A673 (cell line): ENCODE results near the gene TCF12. TPM values are rescaled to one million over a fixed set of nuclear protein-coding genes. Genes with fewer than 3 reads are reported as not detected.

ENCODE experiments used
- BruUV-seq: library from RNA; stranded (reverse); fragments of 400-500 nt; replicated peaks from 2 replicates; lab custom pipeline; 2021; lab: Mats Ljungman, UMichigan
- CTCF ChIA-PET: fragments of 300-600 bp; sonication (Branson Sonifier 250); formaldehyde crosslinking; loops from one replicate; lab custom pipeline; 2022; ENCODE audit warnings: antibody characterized with exemption; lab: Charles Lee
- POLR2A ChIA-PET: fragments of 300-600 bp; sonication (Branson Sonifier 250); formaldehyde crosslinking; loops from one replicate; lab custom pipeline; 2022; ENCODE audit warnings: antibody characterized with exemption; ENCODE audit not compliant: low non-redundant PET; lab: Charles Lee
- DNase-seq: peaks from one replicate; pipeline ENCODE4 v3.0.0-alpha.2; 2015; ENCODE audit warnings: low spot score
- H3K27ac ChIP-seq: fragments of 200-600 bp; sonication (generic); 2 replicates; pipeline ENCODE4 v1.5.1; 2016; ENCODE audit warnings: mixed run types, low read depth, mild to moderate bottlenecking, mixed read lengths, antibody characterized with exemption, low read length; ENCODE audit not compliant: poor library complexity, severe bottlenecking
- H3K27me3 ChIP-seq: fragments of 200-600 bp; sonication (generic); replicated peaks from 2 replicates; pipeline ENCODE4 v1.6.1; 2017; ENCODE audit warnings: mixed run types, low read depth, mild to moderate bottlenecking, mixed read lengths, antibody characterized with exemption, low read length; ENCODE audit not compliant: insufficient read depth, poor library complexity
- H3K36me3 ChIP-seq: fragments of 200-600 bp; sonication (generic); 2 replicates; pipeline ENCODE4 v1.6.1; 2016; ENCODE audit warnings: mixed run types, mild to moderate bottlenecking, mixed read lengths, antibody characterized with exemption, low read length; ENCODE audit not compliant: insufficient read depth, poor library complexity, severe bottlenecking
- H3K4me1 ChIP-seq: fragments of 200-600 bp; sonication (generic); 2 replicates; pipeline ENCODE4 v1.6.1; 2017; ENCODE audit warnings: mixed run types, mild to moderate bottlenecking, mixed read lengths, antibody characterized with exemption, low read length; ENCODE audit not compliant: insufficient read depth, poor library complexity, severe bottlenecking
- H3K4me3 ChIP-seq: fragments of 200-600 bp; sonication (generic); 2 replicates; pipeline ENCODE4 v1.5.1; 2016; ENCODE audit warnings: low read depth, mixed run types, mild to moderate bottlenecking, mixed read lengths, low read length; ENCODE audit not compliant: poor library complexity, severe bottlenecking
- H3K9me3 ChIP-seq: fragments of 200-600 bp; sonication (generic); 2 replicates; pipeline ENCODE4 v1.6.1; 2016; ENCODE audit warnings: mixed run types, low read depth, mild to moderate bottlenecking, mixed read lengths, antibody characterized with exemption, low read length; ENCODE audit not compliant: poor library complexity, severe bottlenecking
- EZH2 ChIP-seq: fragments of 200-600 bp; sonication (generic); IDR thresholded peaks from 2 replicates; pipeline ENCODE4 v1.6.1; 2017; ENCODE audit warnings: borderline replicate concordance, low read depth, mild to moderate bottlenecking, mixed read lengths, antibody characterized with exemption, low read length; ENCODE audit not compliant: poor library complexity, severe bottlenecking
- intact Hi-C: fragments of 100-400 bp; cut with micrococcal nuclease; formaldehyde crosslinking; loops from one replicate; pipeline ENCODE4 v1.10.0; 2022; ENCODE audit not compliant: unreplicated experiment
- total RNA-seq: library from RNA; stranded (reverse); gene quantifications from 2 replicates; pipeline ENCODE4 v1.2.3, GENCODE V29; 2021
- TF ChIP-seq, protein P1 (sequence below): fragments of 300-800, 200-600 bp; sonication (generic); conservative IDR thresholded peaks from 2 replicates; pipeline ENCODE4 v1.5.1; 2017; ENCODE audit warnings: low read depth, mild to moderate bottlenecking, antibody characterized with exemption, low read length, moderate library complexity, mixed read lengths

TCF12 gene
- total RNA-seq, 1 experiment from 2014 or later: 351 TPM

DNA sequence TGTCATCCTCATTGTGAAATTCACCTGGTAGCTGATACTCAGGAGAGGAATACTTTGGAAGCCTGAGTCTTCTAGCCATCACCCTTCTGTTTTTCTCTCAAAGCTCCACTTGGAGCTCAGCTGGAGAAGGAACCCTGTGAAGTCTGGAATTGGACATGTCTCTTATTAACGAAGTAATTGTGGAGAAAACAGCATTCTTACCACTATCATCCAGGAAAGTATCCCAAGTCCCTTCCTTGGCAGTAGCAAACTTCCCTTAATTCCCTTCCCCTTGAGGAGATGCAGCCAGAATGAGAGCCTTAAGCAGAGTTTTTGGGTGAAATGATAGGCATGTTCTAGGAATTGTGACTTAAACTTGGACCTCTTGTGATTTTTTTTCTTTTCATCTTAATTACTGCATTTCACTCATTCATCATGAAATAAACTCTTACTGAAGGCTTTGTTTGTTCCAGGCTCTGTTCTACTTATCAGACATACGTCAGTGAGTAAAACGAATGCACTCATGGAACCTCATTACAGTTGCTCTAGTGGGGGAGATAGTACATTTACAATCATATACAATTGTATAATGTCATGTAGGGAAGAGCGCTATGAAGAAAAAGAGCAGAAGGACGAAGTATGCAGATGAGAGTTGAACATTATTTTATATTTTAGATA, 30.5 kb upstream of the TCF12 start:
- Histone ChIP-seq H3K27ac (peak overlapping the region; percentile 88), H3K9me3 (no peaks in the 10 kb centered on the region), H3K27me3 (no peaks in the 10 kb centered on the region), H3K36me3 (no peaks in the 10 kb centered on the region), H3K4me1 (peaks cover 32% of the 10 kb centered on the region), H3K4me3 (peak overlapping the region; percentile 55)
- ChIA-PET POLR2A (no interaction called here), CTCF (interaction anchor here (1.0 kb wide), 1 partner anchor 19 kb away, joined by 3 read pairs; no protein-coding TSS in a partner anchor)
- BruUV-seq: TSS peak; percentile 73
- no peak for TF ChIP-seq EZH2
- TF ChIP-seq, protein P1, sequence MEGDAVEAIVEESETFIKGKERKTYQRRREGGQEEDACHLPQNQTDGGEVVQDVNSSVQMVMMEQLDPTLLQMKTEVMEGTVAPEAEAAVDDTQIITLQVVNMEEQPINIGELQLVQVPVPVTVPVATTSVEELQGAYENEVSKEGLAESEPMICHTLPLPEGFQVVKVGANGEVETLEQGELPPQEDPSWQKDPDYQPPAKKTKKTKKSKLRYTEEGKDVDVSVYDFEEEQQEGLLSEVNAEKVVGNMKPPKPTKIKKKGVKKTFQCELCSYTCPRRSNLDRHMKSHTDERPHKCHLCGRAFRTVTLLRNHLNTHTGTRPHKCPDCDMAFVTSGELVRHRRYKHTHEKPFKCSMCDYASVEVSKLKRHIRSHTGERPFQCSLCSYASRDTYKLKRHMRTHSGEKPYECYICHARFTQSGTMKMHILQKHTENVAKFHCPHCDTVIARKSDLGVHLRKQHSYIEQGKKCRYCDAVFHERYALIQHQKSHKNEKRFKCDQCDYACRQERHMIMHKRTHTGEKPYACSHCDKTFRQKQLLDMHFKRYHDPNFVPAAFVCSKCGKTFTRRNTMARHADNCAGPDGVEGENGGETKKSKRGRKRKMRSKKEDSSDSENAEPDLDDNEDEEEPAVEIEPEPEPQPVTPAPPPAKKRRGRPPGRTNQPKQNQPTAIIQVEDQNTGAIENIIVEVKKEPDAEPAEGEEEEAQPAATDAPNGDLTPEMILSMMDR: no peak
- no peak for DNase-seq
- intact Hi-C loops: loop anchor here (1.0 kb wide), 1 partner anchor 30 kb away; the partner anchor contains the start of gene TCF12

DNA sequence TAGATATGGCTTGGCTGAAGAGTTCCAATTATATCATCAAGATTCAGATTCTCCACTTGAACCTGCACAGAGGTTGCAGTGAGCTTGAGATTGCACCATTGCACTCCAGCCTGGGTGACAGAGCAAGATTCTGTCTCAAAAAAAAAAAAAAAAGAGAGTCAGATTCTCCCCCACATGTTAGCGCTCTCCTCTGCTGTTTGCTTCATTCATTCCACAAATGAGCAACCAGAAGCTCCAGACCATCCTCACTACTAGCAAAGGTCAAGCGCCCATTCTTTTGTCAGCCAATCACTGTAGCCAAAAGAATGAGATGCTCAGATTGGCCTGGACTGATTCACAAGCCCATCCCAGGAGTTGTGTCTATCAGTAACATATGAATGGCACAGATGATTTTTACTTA, 28.4 kb upstream of the TCF12 start:
- ChIA-PET POLR2A (no interaction called here), CTCF (interaction anchor here (0.6 kb wide), 1 partner anchor 328 kb away, joined by 5 read pairs; no protein-coding TSS in a partner anchor)
- no peaks in the 10 kb centered on the region for H3K9me3 ChIP-seq

DNA sequence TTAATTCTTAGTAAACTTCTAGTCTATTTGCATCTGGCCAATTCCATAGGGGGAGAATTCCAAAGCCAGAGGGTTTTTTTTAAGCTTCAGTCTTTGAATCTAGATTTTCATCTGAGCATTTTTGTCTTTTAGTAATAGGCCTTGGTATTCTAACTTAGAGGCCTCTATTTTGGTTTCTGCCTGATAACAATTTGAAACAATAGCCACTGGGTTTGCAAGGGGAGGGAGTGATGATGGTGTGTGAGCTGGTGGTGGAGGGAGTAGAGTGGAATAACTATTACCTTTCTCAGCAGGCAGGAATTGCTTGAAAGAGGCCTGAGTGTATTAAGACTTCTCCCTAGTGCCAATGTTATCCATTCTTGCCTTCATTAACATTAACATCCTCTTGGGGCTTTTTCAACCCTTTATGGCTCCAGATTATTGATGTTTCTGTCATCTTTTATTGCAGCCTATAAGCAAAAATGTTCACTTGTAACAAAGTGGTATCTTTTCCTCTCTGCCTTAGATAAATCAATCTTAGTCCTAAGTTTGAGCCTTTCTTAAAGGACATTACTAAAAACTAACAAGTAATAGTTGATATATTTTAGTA, 26.5 kb upstream of the TCF12 start:
- TF ChIP-seq, protein P1: no peak
- no peak for TF ChIP-seq EZH2
- DNase-seq: no peak
- ChIA-PET CTCF (no interaction called here), POLR2A (interaction anchor here (0.6 to 0.7 kb wide), 4 partner anchors 8 to 650 kb away, joined by 3 to 5 read pairs (median 4); no protein-coding TSS in a partner anchor)
- BruUV-seq: no TSS peak
- no peak overlapping the region for H3K27ac ChIP-seq
- H3K4me1 ChIP-seq: peaks cover 33% of the 10 kb centered on the region
- no peaks in the 10 kb centered on the region for H3K9me3 ChIP-seq
- H3K4me3 ChIP-seq: no peak overlapping the region
- intact Hi-C loops: loop anchor here (10.0 kb wide), 1 partner anchor 397 kb away; no protein-coding TSS in a partner anchor
- no peaks in the 10 kb centered on the region for H3K36me3 ChIP-seq
- H3K27me3 ChIP-seq: no peaks in the 10 kb centered on the region

More for the DNA sequence above, 28.4 kb upstream of the TCF12 start:
- Histone ChIP-seq H3K4me3 (no peak overlapping the region), H3K27me3 (no peaks in the 10 kb centered on the region), H3K36me3 (no peaks in the 10 kb centered on the region), H3K27ac (no peak overlapping the region), H3K4me1 (peaks cover 41% of the 10 kb centered on the region)
- BruUV-seq: no TSS peak
- DNase-seq: no peak
- intact Hi-C loops: loop anchor here (10.0 kb wide), 1 partner anchor 395 kb away; no protein-coding TSS in a partner anchor
- TF ChIP-seq EZH2: no peak
- TF ChIP-seq, protein P1: no peak
